ENCODE data around the gene HDLBP. TPM values are rescaled to one million over a fixed set of nuclear protein-coding genes. Genes with fewer than 3 reads are reported as not detected.

The HDLBP gene
- total RNA-seq, 1 donor from 2014 or later: 270 TPM

DNA sequence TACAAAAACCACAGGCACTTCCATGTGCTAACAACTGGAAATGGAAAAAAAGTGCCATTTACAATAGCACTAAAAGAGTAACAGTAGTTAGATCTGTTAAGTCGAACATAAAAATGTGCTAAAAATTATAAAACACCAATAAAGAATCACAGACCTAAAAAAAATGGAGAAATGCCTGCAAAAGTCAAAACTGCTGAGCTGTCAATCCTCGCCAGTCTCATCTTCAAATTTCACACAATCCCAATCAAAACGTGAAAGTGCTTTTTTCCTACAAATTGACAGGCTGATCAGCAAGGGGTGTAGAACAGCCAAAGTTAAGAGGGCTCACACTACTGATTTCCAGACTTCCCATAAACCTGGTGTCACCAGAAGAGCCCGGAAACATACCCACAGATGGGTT lies 73.8 kb downstream of the HDLBP start:
- Mint-ChIP-seq H3K36me3 (ENCODE audit: low read depth) (peaks cover 66% of the 10 kb centered on the region), H3K4me1 (ENCODE audit: low read depth) (no peaks in the 10 kb centered on the region), H3K27ac (no peak overlapping the region), H3K4me3 (no peak overlapping the region), H3K27me3 (ENCODE audit: insufficient read depth) (no peaks in the 10 kb centered on the region), H3K9me3 (no peaks in the 10 kb centered on the region)
- DNase-seq (ENCODE audit: low spot score): no peak
- intact Hi-C loops (cut with micrococcal nuclease): no loop called here

DNA sequence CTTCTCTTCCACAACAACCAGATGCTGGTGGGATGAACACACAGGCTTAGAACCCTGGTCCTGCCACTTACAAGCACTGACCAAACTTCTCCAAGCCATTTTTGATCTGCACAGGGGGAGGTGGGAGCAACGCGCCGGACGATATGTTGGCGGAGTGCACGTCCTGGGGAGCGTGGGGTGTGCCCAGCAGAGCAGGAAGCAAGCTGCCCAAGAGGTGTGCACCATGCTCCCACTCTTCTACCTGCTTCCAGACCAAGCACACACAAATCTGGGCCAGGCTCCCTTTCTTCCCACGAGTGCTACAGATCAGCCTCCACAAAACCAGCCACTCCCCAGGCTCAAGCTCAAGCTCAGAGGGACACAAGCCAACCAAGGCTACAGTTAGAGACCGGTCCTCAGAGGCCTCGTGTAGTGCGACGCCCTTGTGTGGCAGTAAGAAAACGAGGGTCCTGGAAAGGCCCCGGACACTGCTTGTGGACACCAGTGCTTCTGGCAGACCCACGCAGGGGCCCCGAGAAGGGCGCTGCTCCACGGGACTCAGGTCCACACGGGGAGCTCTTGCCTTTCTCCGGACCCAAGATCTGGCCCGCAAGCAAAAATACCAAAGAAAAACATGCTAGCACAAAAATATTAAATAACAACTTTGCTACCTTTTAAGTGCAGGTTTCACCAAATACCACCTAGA lies 75.0 kb downstream of the HDLBP start:
- no peak overlapping the region for H3K4me3 Mint-ChIP-seq
- intact Hi-C loops (cut with micrococcal nuclease): no loop called here
- no peaks in the 10 kb centered on the region for H3K9me3 Mint-ChIP-seq
- DNase-seq (ENCODE audit: low spot score): no peak
- H3K4me1 Mint-ChIP-seq (ENCODE audit: low read depth): no peaks in the 10 kb centered on the region
- peaks cover 65% of the 10 kb centered on the region for H3K36me3 Mint-ChIP-seq (ENCODE audit: low read depth)
- H3K27me3 Mint-ChIP-seq (ENCODE audit: insufficient read depth): no peaks in the 10 kb centered on the region
- H3K27ac Mint-ChIP-seq: no peak overlapping the region

DNA sequence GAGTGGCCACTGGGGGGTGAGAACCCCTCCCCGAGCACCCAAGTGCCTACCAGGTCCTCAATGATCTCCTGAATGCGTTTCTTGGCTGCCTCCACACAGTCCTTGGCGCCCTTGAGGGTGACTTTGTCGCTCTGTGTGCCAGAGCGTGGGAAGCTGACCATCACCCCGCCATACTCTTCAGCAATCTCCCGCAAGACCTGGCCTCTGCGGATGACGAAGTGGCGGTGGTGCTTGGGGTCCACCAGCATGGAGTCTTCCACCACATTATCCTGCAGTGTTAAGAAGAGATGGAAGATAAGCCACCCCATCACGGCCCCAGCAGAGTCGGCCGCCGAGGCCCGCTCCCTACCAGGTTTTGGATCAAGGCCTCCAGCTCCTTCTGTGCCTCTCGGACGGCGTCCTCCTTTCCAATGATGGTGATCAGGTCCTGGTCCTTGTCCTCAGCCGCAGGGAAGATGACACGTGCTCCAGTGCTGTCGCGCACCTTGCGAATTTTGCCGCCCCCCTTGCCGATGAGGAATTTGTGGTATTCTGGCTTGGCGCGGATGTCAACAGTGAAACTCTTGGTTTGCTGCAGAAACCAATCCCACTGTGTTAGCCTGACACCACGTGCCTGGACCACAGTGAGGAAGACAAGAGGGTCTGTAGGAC lies 75.8 kb downstream of the HDLBP start:
- no peak overlapping the region for H3K4me3 Mint-ChIP-seq
- H3K27ac Mint-ChIP-seq: no peak overlapping the region
- no peaks in the 10 kb centered on the region for H3K4me1 Mint-ChIP-seq (ENCODE audit: low read depth)
- H3K27me3 Mint-ChIP-seq (ENCODE audit: insufficient read depth): no peaks in the 10 kb centered on the region
- peaks cover 70% of the 10 kb centered on the region for H3K36me3 Mint-ChIP-seq (ENCODE audit: low read depth)
- intact Hi-C loops (cut with micrococcal nuclease): no loop called here
- no peaks in the 10 kb centered on the region for H3K9me3 Mint-ChIP-seq
- DNase-seq (ENCODE audit: low spot score): no peak

DNA sequence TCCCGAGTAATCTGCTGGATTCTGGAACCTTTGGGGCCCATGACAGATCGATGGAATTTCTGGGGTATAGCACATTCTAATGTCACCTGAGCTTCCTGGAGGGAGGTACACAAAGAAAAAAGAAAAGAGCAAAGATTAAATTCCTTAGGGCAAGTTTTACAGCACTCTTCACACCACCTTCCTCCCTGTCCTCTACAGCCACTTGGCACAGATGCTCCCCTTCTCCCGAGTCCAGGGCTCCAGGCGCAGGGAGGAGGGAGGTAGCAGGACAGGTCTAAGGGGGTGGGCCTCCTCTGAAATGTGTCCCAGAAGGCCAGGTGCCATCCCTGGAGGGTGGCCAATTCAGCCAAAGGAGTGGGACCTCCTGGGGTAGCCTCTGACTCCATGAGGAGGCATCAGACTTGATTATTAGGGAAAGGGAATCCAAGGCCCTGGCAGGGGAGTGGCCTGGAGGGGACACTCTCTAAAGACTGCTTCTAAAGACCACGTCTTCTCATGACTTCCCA lies 76.7 kb downstream of the HDLBP start:
- no peak overlapping the region for H3K27ac Mint-ChIP-seq
- H3K4me3 Mint-ChIP-seq: no peak overlapping the region
- H3K4me1 Mint-ChIP-seq (ENCODE audit: low read depth): no peaks in the 10 kb centered on the region
- intact Hi-C loops (cut with micrococcal nuclease): no loop called here
- no peaks in the 10 kb centered on the region for H3K27me3 Mint-ChIP-seq (ENCODE audit: insufficient read depth)
- no peak for DNase-seq (ENCODE audit: low spot score)
- no peaks in the 10 kb centered on the region for H3K9me3 Mint-ChIP-seq
- H3K36me3 Mint-ChIP-seq (ENCODE audit: low read depth): peaks cover 69% of the 10 kb centered on the region

DNA sequence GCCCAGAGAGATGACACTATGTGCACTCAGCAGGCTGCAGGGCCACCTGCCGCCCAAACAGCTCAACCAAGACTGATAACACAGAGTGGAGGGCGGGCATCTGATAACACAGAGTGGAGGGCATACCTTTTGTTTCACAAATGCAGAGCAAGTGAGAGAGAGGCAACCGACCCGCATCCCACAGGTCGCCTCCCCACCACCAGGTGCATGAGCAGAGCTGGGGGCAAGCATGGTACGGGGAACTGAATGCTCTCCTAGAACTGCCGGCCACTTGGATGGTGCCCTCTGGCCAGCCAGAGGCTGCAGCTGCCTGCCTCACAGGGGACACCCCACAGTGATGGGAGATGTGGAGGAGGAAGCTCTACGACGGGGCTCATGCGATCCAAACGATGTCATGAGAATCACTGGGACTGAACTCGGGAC lies 77.5 kb downstream of the HDLBP start:
- no peaks in the 10 kb centered on the region for H3K27me3 Mint-ChIP-seq (ENCODE audit: insufficient read depth)
- H3K4me3 Mint-ChIP-seq: no peak overlapping the region
- no peak for DNase-seq (ENCODE audit: low spot score)
- H3K4me1 Mint-ChIP-seq (ENCODE audit: low read depth): no peaks in the 10 kb centered on the region
- H3K36me3 Mint-ChIP-seq (ENCODE audit: low read depth): peaks cover 72% of the 10 kb centered on the region
- intact Hi-C loops (cut with micrococcal nuclease): no loop called here
- no peak overlapping the region for H3K27ac Mint-ChIP-seq
- H3K9me3 Mint-ChIP-seq: no peaks in the 10 kb centered on the region

DNA sequence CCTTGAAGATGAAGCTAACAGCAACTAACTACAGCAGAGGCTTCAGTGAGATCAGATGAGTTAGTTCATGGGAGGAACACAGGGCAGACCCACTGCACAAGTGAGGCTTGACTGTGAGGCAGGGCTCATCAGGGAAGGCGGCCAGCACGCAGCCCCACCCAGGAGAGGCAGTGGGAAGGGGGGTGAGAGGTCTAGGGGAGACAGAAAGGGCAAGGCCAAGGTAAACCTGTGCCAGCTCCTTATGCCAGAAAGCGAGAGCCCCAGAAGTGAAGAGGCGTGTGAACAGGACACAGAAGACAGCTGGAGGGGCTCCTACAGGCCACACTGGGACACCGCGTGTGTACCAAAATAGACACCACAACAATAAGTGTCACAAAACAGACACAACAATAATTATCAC lies 78.4 kb downstream of the HDLBP start:
- Mint-ChIP-seq H3K9me3 (no peaks in the 10 kb centered on the region), H3K4me3 (no peak overlapping the region), H3K4me1 (ENCODE audit: low read depth) (no peaks in the 10 kb centered on the region), H3K27ac (no peak overlapping the region), H3K36me3 (ENCODE audit: low read depth) (peaks cover 71% of the 10 kb centered on the region), H3K27me3 (ENCODE audit: insufficient read depth) (no peaks in the 10 kb centered on the region)
- DNase-seq (ENCODE audit: low spot score): no peak
- intact Hi-C loops (cut with micrococcal nuclease): no loop called here

DNA sequence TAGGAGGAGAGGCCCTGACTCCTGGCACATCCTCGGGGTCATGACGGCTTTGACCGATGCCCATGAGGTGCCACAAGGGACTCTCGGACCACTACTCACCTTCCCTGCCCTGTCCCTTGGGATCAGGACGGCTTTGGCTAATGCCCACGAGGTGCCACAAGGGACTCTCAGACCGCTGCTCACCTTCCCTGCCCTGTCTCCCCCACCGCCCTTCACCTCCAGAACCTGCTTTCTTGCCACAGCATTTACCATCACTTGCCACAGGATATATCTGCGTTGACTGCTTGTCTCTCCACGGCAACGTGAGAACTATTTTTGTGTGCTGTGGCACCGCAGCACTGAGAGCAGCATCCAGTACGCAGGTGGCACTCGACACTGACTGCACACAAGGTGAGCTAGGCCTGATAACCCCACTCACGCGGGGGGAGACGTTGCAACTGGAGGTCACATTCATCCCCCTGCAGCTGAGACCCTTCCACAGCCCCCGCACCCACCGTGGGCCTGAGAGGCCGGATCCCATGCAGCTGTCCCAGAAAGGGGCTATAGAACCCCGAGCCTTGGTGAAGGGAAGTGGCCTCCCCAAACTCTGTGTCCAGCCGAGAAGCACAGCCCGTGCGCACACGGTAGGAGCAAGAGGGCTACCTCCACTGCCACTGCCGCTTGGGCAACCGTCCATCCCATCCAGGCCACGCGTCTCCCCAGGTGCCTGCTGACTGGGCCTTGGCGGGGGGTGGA lies 79.4 kb downstream of the HDLBP start:
- Mint-ChIP-seq H3K36me3 (ENCODE audit: low read depth) (peaks cover 73% of the 10 kb centered on the region), H3K27me3 (ENCODE audit: insufficient read depth) (no peaks in the 10 kb centered on the region), H3K4me1 (ENCODE audit: low read depth) (peaks cover 7% of the 10 kb centered on the region), H3K27ac (no peak overlapping the region), H3K9me3 (no peaks in the 10 kb centered on the region), H3K4me3 (no peak overlapping the region)
- no peak for DNase-seq (ENCODE audit: low spot score)
- intact Hi-C loops (cut with micrococcal nuclease): no loop called here

DNA sequence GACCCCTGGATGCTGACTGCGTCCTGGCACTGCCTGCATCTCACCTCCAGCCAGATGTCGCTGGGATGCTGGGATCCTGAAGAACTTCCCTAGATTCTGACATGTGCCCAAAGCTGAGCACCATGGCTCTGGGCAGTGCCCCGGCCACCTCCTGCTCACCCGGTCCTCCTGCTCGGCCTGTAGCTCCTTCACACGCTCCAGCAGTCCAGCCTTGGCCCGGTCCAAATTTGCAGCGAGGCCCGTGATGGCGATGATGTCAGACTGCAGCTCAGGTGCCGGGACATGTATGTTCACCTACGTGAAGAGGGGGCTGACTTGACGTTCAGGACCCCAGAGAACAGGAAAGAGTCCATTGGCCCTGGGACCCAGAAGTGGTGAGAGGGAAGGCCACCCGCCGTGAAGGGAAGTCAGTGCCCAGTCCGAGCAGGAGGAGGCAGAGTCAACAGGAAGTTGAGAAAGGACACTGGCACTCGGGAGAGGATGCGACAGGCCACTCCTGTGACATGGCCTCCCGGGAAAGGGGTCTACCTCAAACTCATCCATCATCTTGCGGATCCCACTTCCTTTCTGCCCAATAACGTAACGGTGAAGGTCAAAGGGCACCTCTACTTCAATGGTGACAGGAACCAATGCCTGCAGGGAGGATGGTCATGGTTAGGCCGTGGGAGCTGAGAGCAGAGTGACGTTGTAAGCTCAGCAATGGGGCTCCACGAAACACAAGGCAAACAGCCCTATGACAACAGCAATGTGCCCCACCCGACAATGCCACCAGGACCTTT lies 80.3 kb downstream of the HDLBP start:
- peaks cover 7% of the 10 kb centered on the region for H3K4me1 Mint-ChIP-seq (ENCODE audit: low read depth)
- H3K36me3 Mint-ChIP-seq (ENCODE audit: low read depth): peaks cover 67% of the 10 kb centered on the region
- no peak overlapping the region for H3K27ac Mint-ChIP-seq
- H3K4me3 Mint-ChIP-seq: no peak overlapping the region
- intact Hi-C loops (cut with micrococcal nuclease): no loop called here
- H3K9me3 Mint-ChIP-seq: no peaks in the 10 kb centered on the region
- no peaks in the 10 kb centered on the region for H3K27me3 Mint-ChIP-seq (ENCODE audit: insufficient read depth)
- no peak for DNase-seq (ENCODE audit: low spot score)

DNA sequence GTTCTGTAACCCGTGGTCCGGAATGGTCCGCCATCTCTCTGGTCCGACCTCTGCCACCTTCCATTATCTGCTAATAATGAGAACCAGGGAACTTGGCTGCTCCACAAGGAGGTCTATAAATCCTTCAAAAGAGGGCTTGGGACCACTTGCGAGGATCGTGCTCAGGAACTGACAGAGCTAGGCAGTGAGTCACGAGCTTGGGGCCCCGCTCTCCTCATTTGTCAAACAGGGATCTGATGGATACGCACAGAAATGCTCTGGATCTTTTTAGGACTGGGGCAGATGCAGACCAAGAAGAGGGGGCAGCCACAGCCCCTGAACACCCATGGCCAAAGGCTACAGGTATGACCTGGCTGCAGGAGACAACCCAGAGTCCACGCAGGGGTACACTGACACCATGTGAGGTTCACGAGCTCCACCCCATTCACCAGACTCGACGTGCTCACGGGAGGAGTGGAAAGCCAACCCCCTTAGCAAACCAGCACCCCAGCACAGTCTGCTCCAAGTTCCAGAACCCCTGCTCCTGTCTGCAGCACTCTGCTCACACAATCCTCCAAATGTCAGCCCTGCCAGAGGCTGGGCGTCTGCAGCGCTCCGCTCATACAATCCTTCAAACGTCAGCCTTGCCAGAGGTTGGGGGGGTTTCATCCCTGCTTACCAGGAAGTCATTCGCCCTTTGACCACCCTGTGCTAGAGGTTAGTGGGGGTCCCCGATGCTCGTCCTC lies 81.2 kb downstream of the HDLBP start:
- no peak overlapping the region for H3K4me3 Mint-ChIP-seq
- H3K4me1 Mint-ChIP-seq (ENCODE audit: low read depth): peaks cover 7% of the 10 kb centered on the region
- no peaks in the 10 kb centered on the region for H3K9me3 Mint-ChIP-seq
- no peaks in the 10 kb centered on the region for H3K27me3 Mint-ChIP-seq (ENCODE audit: insufficient read depth)
- peaks cover 70% of the 10 kb centered on the region for H3K36me3 Mint-ChIP-seq (ENCODE audit: low read depth)
- H3K27ac Mint-ChIP-seq: no peak overlapping the region
- DNase-seq (ENCODE audit: low spot score): no peak
- intact Hi-C loops (cut with micrococcal nuclease): no loop called here

DNA sequence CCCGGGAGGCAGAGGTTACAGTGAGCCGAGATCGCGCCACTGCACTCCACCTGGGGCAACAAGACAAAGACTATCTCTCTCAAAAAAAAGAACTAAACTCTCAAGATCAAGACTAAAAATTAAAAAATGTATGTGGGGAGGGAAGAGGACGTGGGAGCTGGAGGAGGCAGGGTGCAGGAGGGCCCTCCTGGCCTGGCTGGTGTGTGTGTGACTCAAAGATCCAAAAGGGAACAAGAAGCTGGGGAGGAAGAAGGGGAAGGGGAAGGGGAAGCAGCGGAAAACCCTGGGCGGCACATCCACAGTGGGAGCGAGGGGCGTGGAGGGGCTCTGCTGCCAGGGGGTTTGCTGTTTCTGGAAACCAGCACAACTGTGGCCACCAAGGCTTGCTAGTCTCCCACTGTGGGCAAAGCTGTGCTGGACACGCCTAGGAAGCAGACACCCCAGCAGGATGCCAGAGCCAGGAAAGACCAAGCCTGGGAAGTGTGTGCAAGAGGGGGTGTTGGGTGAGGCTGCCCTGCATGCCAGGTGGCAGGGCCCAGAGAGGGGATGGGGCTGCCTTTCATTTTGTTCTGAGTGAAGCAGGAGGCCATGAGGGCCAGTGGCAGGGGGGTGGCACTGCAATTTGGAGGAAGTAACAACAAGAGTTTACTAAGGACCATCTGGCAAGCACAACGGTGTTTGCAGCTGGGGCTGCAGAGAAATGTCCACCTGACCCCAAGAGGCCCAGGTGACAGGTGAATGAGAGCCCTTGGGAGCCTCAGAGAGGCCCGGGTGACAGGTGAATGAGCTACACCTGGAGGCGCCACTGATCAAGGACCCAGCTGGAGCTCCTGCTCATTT lies 82.5 kb downstream of the HDLBP start:
- Mint-ChIP-seq H3K4me3 (no peak overlapping the region), H3K27ac (no peak overlapping the region), H3K36me3 (ENCODE audit: low read depth) (peaks cover 63% of the 10 kb centered on the region), H3K4me1 (ENCODE audit: low read depth) (peaks cover 7% of the 10 kb centered on the region), H3K27me3 (ENCODE audit: insufficient read depth) (no peaks in the 10 kb centered on the region), H3K9me3 (no peaks in the 10 kb centered on the region)
- intact Hi-C loops (cut with micrococcal nuclease): no loop called here
- no peak for DNase-seq (ENCODE audit: low spot score)

DNA sequence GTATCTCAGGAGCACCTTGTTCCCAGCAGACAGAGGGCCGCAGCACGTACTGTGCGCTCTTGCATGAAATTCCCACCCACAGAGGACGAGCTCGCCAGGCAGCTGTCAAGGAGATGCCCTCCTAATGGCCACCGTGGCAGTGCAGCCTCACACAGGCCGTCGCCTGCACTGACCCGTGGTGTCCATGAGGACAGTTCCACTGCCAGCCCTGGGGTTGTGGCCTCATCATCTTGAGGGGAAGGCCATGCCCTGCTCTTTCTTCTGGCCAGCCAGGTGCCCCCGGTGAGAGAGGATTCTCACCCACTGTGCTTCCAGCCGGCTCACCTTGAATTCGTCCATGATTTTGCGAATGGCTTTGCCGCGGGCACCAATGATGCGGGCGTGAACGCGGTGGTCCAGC lies 85.0 kb downstream of the HDLBP start:
- Mint-ChIP-seq H3K27me3 (ENCODE audit: insufficient read depth) (no peaks in the 10 kb centered on the region), H3K4me3 (no peak overlapping the region), H3K4me1 (ENCODE audit: low read depth) (peaks cover 7% of the 10 kb centered on the region), H3K27ac (no peak overlapping the region), H3K36me3 (ENCODE audit: low read depth) (peaks cover 48% of the 10 kb centered on the region), H3K9me3 (no peaks in the 10 kb centered on the region)
- intact Hi-C loops (cut with micrococcal nuclease): no loop called here
- no peak for DNase-seq (ENCODE audit: low spot score)

All from activated T-helper 1 cell treated with anti-CD3 and anti-CD28 coated beads, Interleukin-12 subunit alpha, Interleukin-12 subunit beta, Interleukin-2, Interleukin-4 antibody, amounts not matched to agents 30 ng/mL and 10 ng/mL and 1 ng/mL, durations not matched to agents 14 hours and 24 hours and 36 hours (primary cell).